ENCODE results near the gene NOTCH2NLA.
"Not testable (repeated sequence)": the region's sequence is repeated elsewhere in the genome, so short reads cannot be mapped to it uniquely, and the experiment has no call there.

Gene NOTCH2NLA

GRCh38 chr1:146228710-146229477, at the start of gene NOTCH2NLA:
NOTCH2NLA (minus strand) TSS chr1:146229021; CDS start chr1:146189337, 39,684 bp downstream.
- not testable (repeated sequence) for DNase-seq

GRCh38 chr1:146278346-146278745, 49.5 kb upstream of the NOTCH2NLA start:
- DNase-seq: not testable (repeated sequence)

- not testable (repeated sequence) for DNase-seq
These were observed 48.3 kb upstream of the NOTCH2NLA start for GRCh38 chr1:146277087-146277486.

GRCh38 chr1:146274083-146274482, 45.3 kb upstream of the NOTCH2NLA start:
- DNase-seq: not testable (repeated sequence)

- DNase-seq: not testable (repeated sequence)
These were observed 44.4 kb upstream of the NOTCH2NLA start for GRCh38 chr1:146273194-146273593.

GRCh38 chr1:146272734-146273133, 43.9 kb upstream of the NOTCH2NLA start:
- DNase-seq: not testable (repeated sequence)

- not testable (repeated sequence) for DNase-seq
These were observed 43.2 kb upstream of the NOTCH2NLA start for GRCh38 chr1:146271977-146272376.

- not testable (repeated sequence) for DNase-seq
These were observed 41.3 kb upstream of the NOTCH2NLA start for GRCh38 chr1:146270129-146270528.

GRCh38 chr1:146266179-146266748, 37.4 kb upstream of the NOTCH2NLA start:
- not testable (repeated sequence) for DNase-seq

- DNase-seq: not testable (repeated sequence)
These were observed 35.9 kb upstream of the NOTCH2NLA start for GRCh38 chr1:146264761-146265160.

GRCh38 chr1:146260006-146260730, 31.3 kb upstream of the NOTCH2NLA start:
- not testable (repeated sequence) for DNase-seq

- not testable (repeated sequence) for DNase-seq
These were observed 29.3 kb upstream of the NOTCH2NLA start for GRCh38 chr1:146257992-146258552.

- DNase-seq: not testable (repeated sequence)
These were observed 25.9 kb upstream of the NOTCH2NLA start for GRCh38 chr1:146254569-146255197.

GRCh38 chr1:146253249-146253855, 24.5 kb upstream of the NOTCH2NLA start:
- not testable (repeated sequence) for DNase-seq

GRCh38 chr1:146251523-146251922, 22.7 kb upstream of the NOTCH2NLA start:
- DNase-seq: not testable (repeated sequence)

- DNase-seq: not testable (repeated sequence)
These were observed 19.8 kb upstream of the NOTCH2NLA start for GRCh38 chr1:146248643-146249042.

- not testable (repeated sequence) for DNase-seq
These were observed 7.8 kb upstream of the NOTCH2NLA start for GRCh38 chr1:146236626-146237025.

- not testable (repeated sequence) for DNase-seq
These were observed 7.3 kb upstream of the NOTCH2NLA start for GRCh38 chr1:146236026-146236601.

GRCh38 chr1:146228144-146228682, 608 bp downstream of the NOTCH2NLA start:
- not testable (repeated sequence) for DNase-seq

- DNase-seq: not testable (repeated sequence)
These were observed 54.3 kb downstream of the NOTCH2NLA start for GRCh38 chr1:146174531-146174930.

- not testable (repeated sequence) for DNase-seq
These were observed 61.1 kb downstream of the NOTCH2NLA start for GRCh38 chr1:146167740-146168139.

All from OCI-M1 (cell line).